K562 (cell line): ENCODE results near the gene MT2A. TPM values are rescaled to one million over a fixed set of nuclear protein-coding genes. Genes with fewer than 3 reads are reported as not detected.

Experiments
- CBX3 ChIP-seq, 2 experiments: IDR thresholded peaks; 1 replicate in 1 of 2; 2 replicates in 1 of 2; pipeline ENCODE4 v1.6.1; 2012; ENCODE audit warnings: inconsistent platforms in 2 of 2, low read length in 2 of 2, borderline replicate concordance in 1 of 2, control low read depth in 1 of 2
- CHD4 ChIP-seq: fragments of 200-600 bp; sonication (generic); IDR thresholded peaks from 3 replicates; pipeline ENCODE4 v1.6.1; 2012; ENCODE audit warnings: low read depth, mild to moderate bottlenecking, mixed read lengths, low read length, inconsistent platforms; ENCODE audit not compliant: insufficient read depth, insufficient replicate concordance, poor library complexity, severe bottlenecking
- HNRNPUL1 ChIP-seq: fragments of 200-400 bp; formaldehyde crosslinking; IDR thresholded peaks from 2 replicates; pipeline ENCODE4 v1.6.1; 2017; ENCODE audit warnings: low read length
- KDM4B ChIP-seq, 2 experiments: fragments of 450-650 bp in 1 of 2; sonication (generic) in 1 of 2; IDR thresholded peaks; 2 replicates each; pipeline ENCODE4 v1.6.1; 2016 to 2017; ENCODE audit warnings: borderline replicate concordance in 2 of 2, antibody characterized with exemption in 1 of 2, low read depth in 1 of 2, mild to moderate bottlenecking in 1 of 2
- KLF6 ChIP-seq: fragments of 250-450 bp; sonication (Bioruptor Pico); IDR thresholded peaks from 2 replicates; pipeline ENCODE4 v1.4.0; 2020; ENCODE audit warnings: mild to moderate bottlenecking, moderate library complexity, borderline replicate concordance
- RB1 ChIP-seq: fragments of 450-650 bp; IDR thresholded peaks from 2 replicates; pipeline ENCODE4 v1.6.1; 2017; ENCODE audit warnings: low read depth, mild to moderate bottlenecking
- RBM17 ChIP-seq: fragments of 200-400 bp; formaldehyde crosslinking; IDR thresholded peaks from 2 replicates; pipeline ENCODE4 v1.6.1; 2017; ENCODE audit warnings: low read depth, mild to moderate bottlenecking, low read length, borderline replicate concordance
- SREBF2 ChIP-seq: sonication (generic); formaldehyde crosslinking; IDR thresholded peaks from 2 replicates; pipeline ENCODE4 v1.4.0; 2020; ENCODE audit warnings: mild to moderate bottlenecking, missing genetic modification reagents
- STAG1 ChIP-seq: sonication (generic); formaldehyde crosslinking; IDR thresholded peaks from 2 replicates; pipeline ENCODE4 v1.5.0; 2020; ENCODE audit warnings: missing genetic modification reagents, borderline replicate concordance
- TSC22D4 ChIP-seq: fragments of 450-650 bp; IDR thresholded peaks from 2 replicates; pipeline ENCODE4 v1.6.1; 2016; ENCODE audit warnings: missing genetic modification characterization, missing biosample characterization, control low read depth
- ZNF316 ChIP-seq: fragments of 450-650 bp; IDR thresholded peaks from 2 replicates; pipeline ENCODE4 v1.6.1; 2016
- polyA plus RNA-seq, 8 experiments: library from polyadenylated mRNA; depleted of rRNA in 4 of 8; stranded (reverse) in 5 of 8; unstranded in 3 of 8; fragments of >200 nt; fragmentation: Nextera tagmentation in 2 of 8; fragmentation: Illumina TruSeq in 1 of 8; extraction: Ambion mirVana in 2 of 8; extraction: Trizol in 1 of 8; gene quantifications; 2 replicates each; pipeline versions ENCODE4 v1.2.1 to v1.2.3, GENCODE V29; 2011 to 2014; ENCODE audit warnings: inconsistent platforms in 1 of 8, missing spikeins in 1 of 8
- total RNA-seq, 7 experiments: library from RNA; depleted of rRNA in 6 of 7; stranded (reverse); fragments of >200 nt in 6 of 7; fragmentation: Illumina TruSeq in 2 of 7; extraction: Trizol in 2 of 7; gene quantifications; 2 replicates each; pipeline versions ENCODE4 v1.2.1 to v1.2.3, GENCODE V29; 2011 to 2021; ENCODE audit warnings: low replicate concordance in 1 of 7
- TF ChIP-seq, protein P1 (sequence below): fragments of 450-650 bp; formaldehyde crosslinking; IDR thresholded peaks from 2 replicates; pipeline ENCODE4 v1.4.0; 2020; ENCODE audit warnings: mild to moderate bottlenecking, moderate library complexity

MT2A gene
- total and polyA plus RNA-seq, 9 of the 15 experiments (the other 6 are each of a cell fraction or from before 2014, with no cell fraction given): 2.0 to 16.9 (median 8.5) TPM

DNA sequence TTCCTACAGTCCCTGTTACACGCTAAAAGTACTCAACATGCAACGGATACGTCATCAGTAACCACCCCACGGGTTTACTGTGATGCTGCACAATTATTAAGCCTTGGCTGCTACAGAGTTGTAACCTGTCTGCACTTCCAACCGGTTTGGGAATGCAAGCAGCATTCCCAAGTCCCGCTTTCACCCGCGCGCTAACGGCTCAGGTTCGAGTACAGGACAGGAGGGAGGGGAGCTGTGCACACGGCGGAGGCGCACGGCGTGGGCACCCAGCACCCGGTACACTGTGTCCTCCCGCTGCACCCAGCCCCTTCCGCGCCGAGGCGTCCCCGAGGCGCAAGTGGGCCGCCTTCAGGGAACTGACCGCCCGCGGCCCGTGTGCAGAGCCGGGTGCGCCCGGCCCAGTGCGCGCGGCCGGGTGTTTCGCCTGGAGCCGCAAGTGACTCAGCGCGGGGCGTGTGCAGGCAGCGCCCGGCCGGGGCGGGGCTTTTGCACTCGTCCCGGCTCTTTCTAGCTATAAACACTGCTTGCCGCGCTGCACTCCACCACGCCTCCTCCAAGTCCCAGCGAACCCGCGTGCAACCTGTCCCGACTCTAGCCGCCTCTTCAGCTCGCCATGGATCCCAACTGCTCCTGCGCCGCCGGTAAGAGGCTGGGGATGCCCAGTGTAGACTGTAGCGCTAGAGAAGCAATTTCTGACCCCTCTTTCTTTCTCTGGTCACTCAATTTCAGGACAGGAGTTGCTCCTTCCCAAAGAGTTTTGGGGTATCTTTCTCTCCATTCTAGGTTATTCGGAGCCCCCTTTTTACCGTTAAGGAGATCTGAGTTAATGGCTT lies at the start of gene MT2A (continued):
- no peak for TF ChIP-seq CBX3 (IDR thresholded peaks at IDR 0.05; ENCODE audit: borderline replicate concordance in 1 of 2, low read length in 2 of 2)
- TF ChIP-seq RBM17: no peak
- no peak for TF ChIP-seq KDM4B (IDR thresholded peaks at IDR 0.05; ENCODE audit: borderline replicate concordance in 2 of 2, low read depth in 1 of 2)
- no peak for TF ChIP-seq STAG1 (CRISPR knock-in tag)
- no peak for TF ChIP-seq CHD4
- TF ChIP-seq HNRNPUL1: no peak
- TF ChIP-seq, protein P1, sequence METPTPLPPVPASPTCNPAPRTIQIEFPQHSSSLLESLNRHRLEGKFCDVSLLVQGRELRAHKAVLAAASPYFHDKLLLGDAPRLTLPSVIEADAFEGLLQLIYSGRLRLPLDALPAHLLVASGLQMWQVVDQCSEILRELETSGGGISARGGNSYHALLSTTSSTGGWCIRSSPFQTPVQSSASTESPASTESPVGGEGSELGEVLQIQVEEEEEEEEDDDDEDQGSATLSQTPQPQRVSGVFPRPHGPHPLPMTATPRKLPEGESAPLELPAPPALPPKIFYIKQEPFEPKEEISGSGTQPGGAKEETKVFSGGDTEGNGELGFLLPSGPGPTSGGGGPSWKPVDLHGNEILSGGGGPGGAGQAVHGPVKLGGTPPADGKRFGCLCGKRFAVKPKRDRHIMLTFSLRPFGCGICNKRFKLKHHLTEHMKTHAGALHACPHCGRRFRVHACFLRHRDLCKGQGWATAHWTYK (CRISPR knock-in tag): peak; percentile 59; the same call in 1 of the 2 replicates
- TF ChIP-seq SREBF2 (CRISPR knock-in tag): no peak
- peak; percentile 89 for TF ChIP-seq RB1
- TF ChIP-seq TSC22D4 (tag): no peak
- peak; percentile 55 for TF ChIP-seq ZNF316
- no peak for TF ChIP-seq KLF6 (CRISPR knock-in tag)
